CD4-positive, CD25-positive, alpha-beta regulatory T cell (primary cell): Measurements from ENCODE around the gene MT1H. TPM values are rescaled to one million over a fixed set of nuclear protein-coding genes. Genes with fewer than 3 reads are reported as not detected.
"Not testable (repeated sequence)": the region's sequence is repeated elsewhere in the genome, so short reads cannot be mapped to it uniquely, and the experiment has no call there.

Source experiments
- ATAC-seq, 2 donors: fragments of 150-1000 bp; cut with Tn5 transposase; one replicate each; pipeline ENCODE4 v1.10.0; 2021; ENCODE audit warnings: low read depth in 2 of 2, moderate number of reproducible peaks in 2 of 2, moderate library complexity in 1 of 2
- DNase-seq, 3 donors: peaks; one replicate each; pipeline versions ENCODE4 v3.0.0 to v3.0.0-alpha.2; 2012 to 2022; ENCODE audit warnings: mixed read lengths in 1 of 3
- H3K27ac ChIP-seq: one replicate; pipeline ENCODE4 v1.7.0; 2013; ENCODE audit warnings: mild to moderate bottlenecking, low read length; ENCODE audit not compliant: insufficient read depth, poor library complexity, severe bottlenecking
- H3K27me3 ChIP-seq: one replicate; pipeline ENCODE4 v1.7.0; 2013; ENCODE audit warnings: low read length; ENCODE audit not compliant: control insufficient read depth, insufficient read depth
- H3K36me3 ChIP-seq: one replicate; pipeline ENCODE4 v1.7.0; 2013; ENCODE audit warnings: mild to moderate bottlenecking, low read length, moderate library complexity; ENCODE audit not compliant: control insufficient read depth, insufficient read depth
- H3K4me1 ChIP-seq: 2 replicates; pipeline ENCODE4 v1.7.0; 2013; ENCODE audit warnings: mild to moderate bottlenecking, low read length; ENCODE audit not compliant: insufficient read depth, control insufficient read depth, poor library complexity, severe bottlenecking
- H3K4me3 ChIP-seq: one replicate; pipeline ENCODE4 v1.7.0; 2013; ENCODE audit warnings: low read depth, mild to moderate bottlenecking, low read length, moderate library complexity
- H3K9me3 ChIP-seq, 2 experiments: 1 replicate in 1 of 2; 2 replicates in 1 of 2; pipeline ENCODE4 v1.7.0; 2013; ENCODE audit warnings: low read length in 2 of 2, mild to moderate bottlenecking in 1 of 2, moderate library complexity in 1 of 2; ENCODE audit not compliant: control insufficient read depth in 2 of 2
- H3K27ac Mint-ChIP-seq, 3 donors: one replicate each; pipeline ENCODE4 v1.8.0; 2020 to 2022; ENCODE audit warnings: mild to moderate bottlenecking in 3 of 3, mixed read lengths in 3 of 3, moderate library complexity in 2 of 3
- H3K27me3 Mint-ChIP-seq: one replicate; pipeline ENCODE4 v1.8.0; 2022; ENCODE audit warnings: mild to moderate bottlenecking, mixed read lengths
- H3K36me3 Mint-ChIP-seq: one replicate; pipeline ENCODE4 v1.8.0; 2020; ENCODE audit warnings: mixed read lengths
- H3K4me1 Mint-ChIP-seq, 4 donors: one replicate each; pipeline ENCODE4 v1.8.0; 2020 to 2022; ENCODE audit warnings: mixed read lengths in 4 of 4, mild to moderate bottlenecking in 1 of 4
- H3K4me3 Mint-ChIP-seq, 4 donors: one replicate each; pipeline ENCODE4 v1.8.0; 2020 to 2022; ENCODE audit warnings: mild to moderate bottlenecking in 4 of 4, mixed read lengths in 4 of 4, moderate library complexity in 3 of 4
- H3K9me3 Mint-ChIP-seq, 7 donors: one replicate each; pipeline ENCODE4 v1.8.0; 2020 to 2022; ENCODE audit warnings: mixed read lengths in 7 of 7, mild to moderate bottlenecking in 3 of 7, moderate library complexity in 2 of 7
- polyA plus RNA-seq, 4 donors: library from polyadenylated mRNA; unstranded; fragments of 300-500 nt; fragmentation: Illumina TruSeq; gene quantifications; one replicate each; pipeline ENCODE4 v1.2.3, GENCODE V29; 2021
- total RNA-seq: library from RNA; stranded (reverse); gene quantifications from one replicate; pipeline ENCODE4 v1.2.3, GENCODE V29; 2022

MT1H gene
- total and polyA plus RNA-seq, 5 donors from 2014 or later, result not detected

DNA sequence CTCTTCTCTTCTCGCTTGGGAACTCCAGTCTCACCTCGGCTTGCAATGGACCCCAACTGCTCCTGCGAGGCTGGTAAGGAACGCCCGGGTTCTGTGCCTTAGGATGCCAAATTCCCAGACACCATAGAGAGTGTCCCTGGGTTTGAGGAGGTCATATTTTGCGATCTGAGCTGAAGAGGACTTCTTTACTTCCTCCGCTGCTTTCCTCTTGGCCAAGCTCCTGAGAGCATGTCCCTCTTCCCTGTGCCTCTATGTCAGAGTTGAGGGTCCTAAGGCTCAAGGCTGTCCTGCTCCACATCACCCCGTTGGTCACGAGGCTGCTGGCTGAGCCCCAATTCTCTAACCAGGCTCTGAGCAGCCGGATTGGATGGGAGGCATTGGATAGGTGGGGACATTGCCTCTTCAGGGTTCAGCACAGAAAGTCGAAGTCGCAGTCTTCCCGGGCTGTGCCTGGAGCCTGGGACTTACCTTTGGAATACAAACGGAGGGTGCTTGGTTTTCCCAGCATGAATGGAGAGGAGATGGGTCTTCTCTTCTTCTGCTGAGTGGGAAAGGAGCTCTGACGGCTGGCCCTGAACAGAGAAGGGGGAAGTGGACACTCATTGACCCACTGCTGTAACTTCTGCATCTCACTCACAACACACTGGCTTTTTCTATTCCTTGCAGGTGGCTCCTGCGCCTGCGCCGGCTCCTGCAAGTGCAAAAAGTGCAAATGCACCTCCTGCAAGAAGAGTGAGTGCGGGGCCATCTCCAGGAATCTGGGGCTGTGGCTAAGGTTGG lies 416 bp downstream of the MT1H start:
- no peaks in the 10 kb centered on the region for H3K9me3 ChIP-seq
- Mint-ChIP-seq H3K4me3 (peak overlapping the region in 3 of 4 donors; percentile 45 to 65 (median 59)), H3K4me1 (peaks cover 0 to 31% (median 9%) of the 10 kb centered on the region in 4 donors), H3K27me3 (peaks cover 67% of the 10 kb centered on the region), H3K27ac (peak overlapping the region in 1 of 3 donors; percentile 86), H3K9me3 (peaks cover 0 to 1% (median 0%) of the 10 kb centered on the region in 7 donors), H3K36me3 (peaks cover 14% of the 10 kb centered on the region)
- DNase-seq, result no peak
- ATAC-seq, result no peak
- H3K27ac ChIP-seq, result no peak overlapping the region
- no peak overlapping the region for H3K4me3 ChIP-seq
- H3K27me3 ChIP-seq, result peaks cover 37% of the 10 kb centered on the region
- H3K4me1 ChIP-seq, result peaks cover 15% of the 10 kb centered on the region
- no peaks in the 10 kb centered on the region for H3K36me3 ChIP-seq

DNA sequence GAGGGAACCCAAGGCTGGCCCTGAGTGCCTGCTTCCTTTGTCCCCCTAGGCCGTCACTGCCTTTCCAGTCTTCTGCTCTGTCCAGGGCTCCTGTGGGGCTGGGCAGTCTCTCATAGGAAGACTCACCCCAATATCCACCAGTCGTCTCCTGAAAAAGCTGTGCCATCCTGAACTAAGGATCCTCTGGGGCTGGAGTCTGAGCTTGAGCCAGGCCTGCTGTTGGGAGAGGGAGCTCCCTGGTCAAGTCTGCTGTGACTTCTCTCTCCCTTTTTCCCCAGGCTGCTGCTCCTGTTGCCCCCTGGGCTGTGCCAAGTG lies 963 bp downstream of the MT1H start:
- DNase-seq, result no peak
- Mint-ChIP-seq H3K9me3 (peaks cover 0 to 1% (median 0%) of the 10 kb centered on the region in 7 donors), H3K27ac (no peak overlapping the region), H3K27me3 (peaks cover 72% of the 10 kb centered on the region), H3K4me3 (no peak overlapping the region), H3K4me1 (peaks cover 0 to 37% (median 11%) of the 10 kb centered on the region in 4 donors), H3K36me3 (peaks cover 10% of the 10 kb centered on the region)
- peaks cover 15% of the 10 kb centered on the region for H3K4me1 ChIP-seq
- peaks cover 37% of the 10 kb centered on the region for H3K27me3 ChIP-seq
- H3K9me3 ChIP-seq, result no peaks in the 10 kb centered on the region
- no peak for ATAC-seq
- H3K4me3 ChIP-seq, result no peak overlapping the region
- H3K36me3 ChIP-seq, result no peaks in the 10 kb centered on the region
- H3K27ac ChIP-seq, result no peak overlapping the region

DNA sequence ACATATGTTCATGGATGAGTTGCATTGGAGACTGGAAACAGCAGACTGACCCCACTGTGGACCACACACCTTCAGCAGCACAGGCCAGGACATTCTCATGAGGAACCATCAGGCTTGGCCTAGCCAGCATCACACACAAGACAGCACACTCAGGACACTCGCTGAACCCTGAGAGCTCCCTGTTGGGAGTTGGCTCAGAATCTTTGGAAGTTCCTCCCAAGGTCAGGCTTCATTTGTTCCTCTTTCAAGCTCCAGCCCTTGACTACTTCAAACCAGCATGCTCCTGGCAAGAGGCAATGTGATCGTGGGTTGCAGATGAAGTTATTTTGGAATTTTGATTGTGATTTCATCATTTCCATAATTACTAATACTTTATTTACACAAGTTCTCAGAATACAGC lies 2.1 kb downstream of the MT1H start:
- not testable (repeated sequence) for H3K27ac Mint-ChIP-seq, ATAC-seq

DNA sequence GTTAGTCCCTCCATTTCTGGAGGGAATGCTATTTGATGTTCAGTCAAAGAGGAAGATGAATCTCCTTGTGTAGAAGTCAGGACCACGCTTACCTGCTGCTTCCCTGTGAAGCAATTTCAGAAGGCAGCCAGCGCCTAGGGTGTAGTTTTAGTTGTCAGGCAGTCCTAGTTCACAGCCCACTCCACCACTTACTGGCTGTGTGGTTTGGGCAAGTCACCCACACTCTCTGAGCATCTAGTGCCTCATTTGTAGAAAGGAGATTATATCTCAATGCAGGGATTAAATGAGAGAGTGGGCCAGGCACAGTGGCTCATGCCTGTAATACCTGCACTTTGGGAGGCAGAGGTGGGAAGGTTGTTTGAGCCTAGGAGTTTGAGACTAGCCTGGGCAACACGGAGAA lies 2.6 kb downstream of the MT1H start:
- not testable (repeated sequence) for H3K9me3 Mint-ChIP-seq, H3K36me3 Mint-ChIP-seq, DNase-seq, H3K9me3 ChIP-seq, ATAC-seq, H3K4me3 ChIP-seq, H3K27ac ChIP-seq, H3K36me3 ChIP-seq
- Mint-ChIP-seq H3K27ac (peak overlapping the region in 2 of 3 donors; percentile 58 to 72), H3K4me3 (peak overlapping the region in 1 of 4 donors; percentile 9), H3K4me1 (peaks cover 0 to 46% (median 13%) of the 10 kb centered on the region in 4 donors), H3K27me3 (peaks cover 76% of the 10 kb centered on the region)
- H3K4me1 ChIP-seq, result peaks cover 21% of the 10 kb centered on the region
- H3K27me3 ChIP-seq, result peaks cover 37% of the 10 kb centered on the region

More for the DNA sequence above, 2.1 kb downstream of the MT1H start:
- H3K4me1 Mint-ChIP-seq, result peaks cover 0 to 46% (median 13%) of the 10 kb centered on the region in 4 donors
- not testable (repeated sequence) for H3K4me3 ChIP-seq, H3K27ac ChIP-seq, DNase-seq, H3K36me3 ChIP-seq, H3K36me3 Mint-ChIP-seq, H3K4me3 Mint-ChIP-seq, H3K9me3 Mint-ChIP-seq, H3K9me3 ChIP-seq
- H3K27me3 ChIP-seq, result peaks cover 37% of the 10 kb centered on the region
- H3K27me3 Mint-ChIP-seq, result peaks cover 76% of the 10 kb centered on the region
- H3K4me1 ChIP-seq, result peaks cover 21% of the 10 kb centered on the region

DNA sequence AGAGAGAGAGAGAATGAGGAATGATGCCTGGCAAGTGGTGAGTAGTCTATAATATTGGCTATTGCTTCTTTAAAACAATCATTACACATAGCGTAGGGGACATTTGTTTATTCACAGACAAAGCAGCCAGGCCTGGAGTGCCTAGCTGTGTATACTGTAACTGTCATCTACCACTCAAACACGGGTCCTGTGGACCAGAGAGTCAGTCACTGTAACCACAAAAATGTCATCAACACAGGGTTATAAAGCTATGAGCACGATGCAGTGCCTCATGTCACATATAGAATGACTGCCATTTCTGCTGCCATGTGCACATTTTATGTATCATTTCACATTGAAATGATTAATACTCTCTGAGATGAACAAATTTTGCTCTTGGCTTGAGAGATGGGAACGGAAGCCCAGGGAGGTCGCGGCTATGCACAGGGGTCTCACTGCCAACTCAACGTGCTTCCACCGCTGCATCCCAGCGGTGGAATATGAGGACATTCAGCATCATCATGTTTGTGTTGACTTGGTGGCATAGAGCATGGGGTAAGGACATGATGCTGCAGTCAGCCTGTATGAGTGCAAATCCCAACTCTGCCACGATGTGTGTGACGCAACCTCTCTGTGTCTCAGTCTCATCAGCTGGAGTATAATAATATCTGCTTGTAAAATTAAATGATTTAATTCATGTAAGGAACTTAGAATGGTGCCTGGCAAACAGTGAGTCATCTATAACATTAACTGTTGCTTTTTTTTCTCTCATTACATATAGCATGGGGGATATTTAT lies 3.3 kb downstream of the MT1H start:
- Histone ChIP-seq H3K36me3 (no peaks in the 10 kb centered on the region), H3K4me1 (peaks cover 15% of the 10 kb centered on the region), H3K27ac (no peak overlapping the region), H3K9me3 (no peaks in the 10 kb centered on the region), H3K27me3 (peaks cover 34% of the 10 kb centered on the region), H3K4me3 (no peak overlapping the region)
- no peaks in the 10 kb centered on the region for H3K9me3 Mint-ChIP-seq
- ATAC-seq (no peak), DNase-seq (no peak)
- H3K4me1 Mint-ChIP-seq, result peaks cover 0 to 43% (median 13%) of the 10 kb centered on the region in 4 donors
- peak overlapping the region in 2 of 3 donors; percentile 58 to 72 for H3K27ac Mint-ChIP-seq
- H3K36me3 Mint-ChIP-seq, result peaks cover 6% of the 10 kb centered on the region
- peaks cover 76% of the 10 kb centered on the region for H3K27me3 Mint-ChIP-seq
- H3K4me3 Mint-ChIP-seq, result peak overlapping the region in 1 of 4 donors; percentile 9

DNA sequence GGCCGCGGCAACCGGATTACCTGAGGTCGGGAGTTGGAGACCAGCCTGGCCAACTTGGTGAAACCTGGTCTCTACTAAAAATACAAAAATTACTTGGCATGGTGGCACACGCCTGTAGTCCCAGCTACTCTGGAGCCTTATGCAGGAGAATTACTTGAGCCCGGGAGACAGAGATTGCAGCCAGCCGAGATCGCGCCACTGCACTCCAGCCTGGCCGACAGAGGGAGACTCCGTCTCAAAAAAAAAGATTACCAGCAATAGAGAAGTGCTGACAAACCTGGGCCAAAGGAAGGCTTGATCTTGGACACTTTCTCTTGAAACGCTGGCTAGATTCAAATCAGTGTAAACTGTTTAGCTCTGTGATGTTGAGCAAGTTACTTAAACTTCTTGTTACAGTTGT lies 4.3 kb downstream of the MT1H start:
- H3K4me3 Mint-ChIP-seq, result peak overlapping the region in 1 of 4 donors; percentile 33

DNA sequence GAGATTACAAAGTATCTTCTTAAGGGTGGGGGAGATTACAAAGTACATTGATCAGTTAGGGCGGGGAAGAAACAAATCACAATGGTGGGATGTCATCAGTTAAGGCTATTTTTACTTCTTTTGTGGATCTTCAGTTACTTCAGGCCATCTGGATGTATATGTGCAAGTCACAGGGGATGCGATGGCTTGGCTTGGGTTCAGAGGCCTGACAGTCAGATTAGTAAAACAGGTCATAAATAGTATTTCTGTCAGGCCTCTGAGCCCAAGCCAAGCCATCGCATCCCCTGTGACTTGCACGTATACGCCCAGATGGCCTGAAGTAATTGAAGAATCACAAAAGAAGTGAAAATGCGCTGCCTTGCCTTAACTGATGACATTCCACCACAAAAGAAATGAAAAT lies 5.0 kb downstream of the MT1H start:
- H3K27ac Mint-ChIP-seq, result not testable (repeated sequence)
- peak overlapping the region in 1 of 4 donors; percentile 55 for H3K4me3 Mint-ChIP-seq

More for the DNA sequence above, 4.3 kb downstream of the MT1H start:
- Mint-ChIP-seq H3K27me3 (peaks cover 68% of the 10 kb centered on the region), H3K36me3 (peaks cover 1% of the 10 kb centered on the region), H3K4me1 (peaks cover 0 to 34% (median 6%) of the 10 kb centered on the region in 4 donors), H3K9me3 (no peaks in the 10 kb centered on the region), H3K27ac (no peak overlapping the region)
- ATAC-seq (peak in 1 of 2 donors; percentile 49), DNase-seq (peak in 2 of 3 donors; percentile 36 to 56)
- Histone ChIP-seq H3K4me3 (no peak overlapping the region), H3K27me3 (peaks cover 26% of the 10 kb centered on the region), H3K9me3 (no peaks in the 10 kb centered on the region), H3K36me3 (no peaks in the 10 kb centered on the region), H3K27ac (no peak overlapping the region), H3K4me1 (peaks cover 13% of the 10 kb centered on the region)

More for the DNA sequence above, 5.0 kb downstream of the MT1H start:
- H3K36me3 ChIP-seq, H3K27ac ChIP-seq, ATAC-seq, H3K4me1 ChIP-seq, H3K36me3 Mint-ChIP-seq, H3K4me3 ChIP-seq, DNase-seq, H3K9me3 ChIP-seq, H3K9me3 Mint-ChIP-seq: not testable (repeated sequence)
- peaks cover 22% of the 10 kb centered on the region for H3K27me3 ChIP-seq
- Mint-ChIP-seq H3K27me3 (peaks cover 61% of the 10 kb centered on the region), H3K4me1 (peaks cover 0 to 29% (median 6%) of the 10 kb centered on the region in 4 donors)
